RPMI7951 (cell line): ENCODE data around the gene LENEP. TPM values are rescaled to one million over a fixed set of nuclear protein-coding genes. Genes with fewer than 3 reads are reported as not detected.

Source experiments
- DNase-seq: peaks from one replicate; pipeline ENCODE4 v3.0.0-alpha.2; 2012; ENCODE audit warnings: low read depth
- total RNA-seq: library from RNA; depleted of rRNA; stranded (reverse); fragments of >200 nt; shearing (Covaris generic); gene quantifications from 2 replicates; pipeline ENCODE4 v1.2.3, GENCODE V29; 2014

Gene LENEP
- total RNA-seq, 1 experiment from 2014 or later = not detected

DNA sequence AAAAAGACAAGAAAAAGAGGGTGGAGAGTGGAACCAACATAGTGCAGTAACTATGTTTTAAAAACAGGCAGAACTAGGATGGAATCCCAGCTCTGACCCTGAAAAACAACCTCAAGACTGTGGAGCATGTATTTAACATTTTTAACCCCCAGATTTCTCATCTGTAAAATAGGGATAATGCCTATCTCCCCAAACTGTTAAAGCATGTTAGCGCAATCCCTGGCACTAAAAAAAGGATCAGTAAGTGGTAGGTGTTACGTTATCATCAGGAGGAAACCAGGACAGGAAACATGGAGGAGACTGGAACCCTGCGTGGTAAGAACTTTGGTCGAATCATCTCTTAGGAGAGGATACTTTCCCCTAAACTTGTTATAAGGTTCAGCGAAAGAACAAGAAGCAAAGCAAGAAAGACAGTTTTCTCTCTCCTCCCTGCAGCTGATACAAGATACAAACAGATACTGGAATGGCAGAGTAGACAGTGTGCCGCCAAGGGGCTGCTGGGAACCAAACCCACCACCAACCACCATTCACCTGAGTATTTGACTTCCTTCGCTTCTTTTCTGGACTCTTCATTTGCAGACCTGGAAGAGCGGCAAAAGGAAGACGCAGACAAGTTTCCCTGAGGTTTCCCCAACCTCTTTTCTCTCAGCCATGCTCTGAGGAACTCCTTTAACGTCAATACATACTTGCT, 32.8 kb upstream of the LENEP start:
- DNase-seq = no peak

DNA sequence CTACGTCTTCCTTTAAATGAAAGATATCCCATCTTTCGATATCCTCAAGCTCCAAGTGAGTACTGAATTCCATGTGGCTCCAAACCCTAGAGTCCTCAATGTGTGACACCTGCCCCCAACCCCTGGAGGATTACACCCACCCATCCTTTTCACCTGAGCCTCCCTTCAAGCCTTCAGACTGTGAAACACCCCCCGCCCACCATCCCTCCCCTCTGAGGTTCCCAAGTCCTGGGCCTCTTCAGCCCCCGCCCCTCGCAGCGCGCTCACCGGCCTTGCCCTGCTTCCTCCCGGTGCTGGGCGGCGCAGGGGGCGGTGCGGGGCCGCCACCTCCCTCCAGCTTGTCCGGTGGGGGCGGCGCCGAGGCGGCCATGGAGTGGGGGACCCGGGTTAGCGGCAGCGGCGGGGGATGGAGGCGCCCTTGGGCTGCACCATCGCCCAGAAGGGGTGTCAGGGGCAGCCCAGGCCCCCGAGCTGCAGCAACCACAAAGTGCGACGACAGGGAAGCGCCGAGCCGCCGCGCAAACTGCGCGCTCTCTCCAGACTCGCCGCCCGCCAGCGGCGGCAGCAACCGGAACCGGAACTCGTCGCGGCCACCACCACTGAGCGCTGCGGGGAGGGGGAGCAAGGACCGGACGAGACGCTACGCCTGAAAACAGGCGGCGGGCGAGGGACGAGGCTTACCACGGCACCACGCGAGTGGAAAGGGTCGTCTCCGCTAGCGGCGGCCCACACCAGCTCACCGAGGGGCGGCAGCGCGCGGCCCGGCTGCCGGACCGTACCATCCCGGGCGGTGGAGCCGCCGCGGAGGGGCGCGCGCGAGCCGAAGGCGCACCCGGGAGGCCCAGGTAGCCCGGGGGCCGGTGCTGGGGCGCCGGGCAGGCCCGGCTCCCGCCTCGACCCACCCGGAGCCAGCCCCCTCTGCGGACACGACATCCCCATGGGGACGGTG, 31.9 kb upstream of the LENEP start, which contains the start of gene PYGO2:
Gene PYGO2, minus strand, starts transcription at position 576 of the 949 bp plus-strand sequence. Its CDS starts 206 bp downstream, at position 370.
- DNase-seq = peak; percentile 73

DNA sequence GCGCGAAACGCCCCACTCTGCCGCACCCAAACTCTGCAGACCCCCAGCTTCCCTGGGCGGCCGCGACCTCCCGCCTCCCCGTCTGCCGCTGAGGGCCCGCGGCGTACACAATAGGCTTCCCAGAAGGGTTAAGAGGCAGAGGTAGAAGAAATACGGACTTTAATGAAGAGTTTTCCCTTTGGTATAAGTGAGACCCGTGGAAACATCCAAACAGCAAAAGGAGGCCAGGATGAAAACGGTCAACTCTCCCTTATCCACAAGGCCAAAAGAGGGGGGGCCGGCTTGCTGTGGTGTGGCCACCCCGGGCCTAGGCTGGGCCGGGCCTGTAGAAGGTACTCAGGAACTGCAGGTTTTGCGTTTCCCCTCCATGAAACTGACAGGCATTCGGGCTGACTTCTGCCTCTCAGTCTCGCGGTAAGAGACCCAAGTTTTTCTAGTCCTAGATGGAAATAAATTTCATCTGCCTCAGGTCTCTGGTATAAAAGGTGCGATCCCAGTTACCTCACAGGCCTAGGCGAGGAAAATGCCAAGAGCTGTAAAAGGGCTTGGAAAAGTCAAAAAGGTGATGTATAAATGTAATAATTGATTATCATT, 31.1 kb upstream of the LENEP start:
- DNase-seq = no peak

DNA sequence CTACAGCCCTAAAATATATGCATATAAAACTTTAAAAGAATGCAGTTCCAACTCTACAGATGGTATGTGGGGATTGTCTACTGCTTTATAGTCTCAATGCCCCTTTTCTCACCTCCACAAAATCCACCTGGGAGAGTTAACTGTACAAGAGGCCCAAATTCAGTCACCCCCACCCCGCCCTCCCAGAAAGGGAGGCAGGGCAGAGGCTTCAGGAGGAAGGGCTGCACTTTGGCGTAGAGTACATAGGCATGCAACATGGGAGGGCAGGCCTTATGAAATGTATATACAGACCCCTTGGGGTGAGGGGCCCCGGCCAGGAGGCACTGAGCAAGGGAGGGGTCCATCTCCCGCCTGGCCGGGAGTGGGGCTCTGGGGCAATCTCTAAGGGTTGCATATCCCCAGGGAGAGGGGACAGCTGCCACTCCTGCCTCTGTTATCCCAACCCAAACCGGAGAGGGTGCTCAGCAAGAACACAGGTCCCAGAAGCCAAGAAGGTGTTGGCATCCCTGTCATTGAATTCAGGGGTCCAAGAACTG, 30.5 kb upstream of the LENEP start:
- DNase-seq = no peak

DNA sequence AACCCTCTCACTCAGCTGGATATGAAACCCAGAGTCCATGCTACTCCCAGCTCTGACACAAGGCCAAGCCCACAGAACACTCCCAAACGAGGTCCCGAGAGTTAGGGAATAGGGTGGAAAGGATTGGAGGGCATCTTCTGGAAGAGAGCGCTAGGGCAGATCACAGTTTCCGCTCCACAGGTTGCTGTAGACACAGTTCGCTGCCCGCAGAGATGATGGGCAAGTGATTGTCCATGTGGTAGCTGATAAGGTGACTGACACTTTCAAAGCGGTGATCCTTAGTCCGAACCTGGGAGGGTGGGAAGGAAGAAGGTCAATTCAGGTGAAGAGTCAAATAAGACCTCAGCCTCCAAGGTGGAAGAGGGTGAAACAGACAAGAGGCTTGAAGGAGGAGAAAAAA, 29.7 kb upstream of the LENEP start:
- no peak for DNase-seq

DNA sequence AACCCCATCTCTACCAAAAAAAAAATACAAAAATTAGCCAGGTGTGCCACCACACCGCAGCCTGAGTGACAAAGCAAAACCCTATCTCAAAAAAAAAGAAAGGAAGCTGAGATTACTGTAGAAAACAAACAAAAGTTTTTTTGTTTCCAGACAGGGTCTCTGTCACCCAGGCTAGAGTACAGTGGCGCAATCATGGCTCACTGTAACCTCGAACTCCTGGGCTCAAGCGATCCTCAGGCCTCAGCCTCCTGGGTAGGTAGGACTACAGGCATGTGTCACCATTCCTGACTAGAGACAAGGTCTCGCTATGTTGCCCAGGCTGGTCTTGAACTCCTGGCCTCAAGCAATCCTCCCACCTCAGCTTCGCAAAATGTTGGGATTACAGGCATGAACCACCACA, 29.0 kb upstream of the LENEP start:
- no peak for DNase-seq

DNA sequence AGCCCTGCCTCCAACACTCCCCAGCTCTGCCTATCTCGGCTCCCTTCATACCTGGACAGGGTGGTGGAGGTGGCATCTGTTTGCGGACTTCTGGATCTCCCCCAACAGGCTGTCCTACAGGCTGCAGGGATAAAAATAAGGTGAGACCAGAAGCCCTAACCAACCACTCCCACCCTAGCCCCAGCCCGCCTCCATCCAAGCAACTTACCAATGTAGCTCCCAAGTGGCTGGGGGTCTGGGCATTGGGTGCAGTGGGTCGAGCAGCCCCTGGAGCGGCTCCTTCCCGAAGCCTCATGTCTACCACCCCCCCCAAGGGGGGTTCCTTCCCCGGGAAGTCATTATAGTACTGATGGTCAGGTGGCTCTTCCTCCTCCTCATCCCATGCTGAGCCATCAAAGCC, 27.3 kb upstream of the LENEP start:
- DNase-seq = no peak

DNA sequence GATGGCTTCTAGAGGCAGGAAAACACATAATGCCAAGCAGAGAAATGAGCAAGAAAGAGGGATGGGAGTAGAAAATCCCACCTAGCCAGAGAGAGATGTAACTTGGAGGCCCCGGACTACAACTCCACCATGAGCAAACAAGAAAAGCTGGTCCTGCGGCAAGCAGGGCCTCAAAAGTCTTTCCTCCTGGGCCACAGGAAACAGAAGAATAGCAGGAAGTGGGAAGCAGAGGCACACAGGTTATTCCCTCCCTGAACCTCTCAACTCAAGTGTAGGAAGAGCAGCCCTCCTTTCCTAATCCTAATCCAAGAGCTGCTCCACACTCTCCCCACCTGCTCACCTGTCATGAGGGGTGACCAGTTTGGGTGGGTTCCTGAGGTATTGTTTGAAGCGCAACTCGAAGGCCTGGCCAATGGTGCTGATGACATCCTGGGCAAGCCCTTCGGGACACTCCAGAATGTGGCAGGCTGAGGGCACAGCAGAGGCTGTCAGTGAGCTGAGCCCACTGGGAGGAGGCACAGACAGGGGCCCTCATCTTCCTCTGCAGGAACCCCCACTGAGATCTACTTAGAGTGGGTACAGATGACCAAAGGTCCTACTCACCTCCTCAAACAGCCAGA, 25.9 kb upstream of the LENEP start:
- DNase-seq = no peak

DNA sequence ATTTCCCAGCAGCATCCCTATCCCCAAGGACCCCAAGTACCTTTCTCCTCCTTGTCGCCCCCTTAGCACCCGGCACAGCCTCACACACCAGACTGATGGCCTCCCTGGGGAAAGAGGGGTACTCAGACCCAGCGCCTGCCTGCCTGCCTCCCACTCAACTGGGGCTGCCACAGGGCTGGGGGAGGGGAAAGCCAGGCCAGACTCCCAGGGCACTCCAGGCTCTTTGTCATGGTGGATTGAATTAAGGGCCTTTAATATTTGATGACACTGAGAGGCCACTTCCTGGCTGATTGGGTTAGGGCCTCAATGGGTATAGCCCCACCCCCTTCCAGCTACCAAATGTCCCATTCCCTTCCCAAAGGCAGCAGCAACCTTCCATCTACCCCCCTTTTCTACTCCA, 24.7 kb upstream of the LENEP start:
- no peak for DNase-seq

DNA sequence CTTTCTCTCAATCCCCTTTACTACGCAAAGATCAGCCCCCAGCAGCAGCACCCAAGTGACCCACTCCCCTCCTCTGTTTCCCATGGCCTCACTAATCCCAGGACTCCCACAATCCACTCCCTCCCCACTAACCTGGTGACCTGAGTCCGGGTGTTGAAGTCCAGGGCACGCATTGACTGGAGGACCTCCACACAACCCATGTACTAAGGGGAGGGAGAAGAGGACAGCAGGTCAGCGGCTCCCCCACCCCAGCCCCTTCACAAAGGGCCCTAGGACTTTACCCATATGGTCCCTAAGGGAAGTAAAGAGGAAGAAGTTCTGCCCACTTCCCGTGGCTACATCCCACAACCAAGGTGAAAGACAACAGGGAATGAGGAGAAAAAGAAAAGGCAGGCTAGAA, 24.1 kb upstream of the LENEP start:
- no peak for DNase-seq

DNA sequence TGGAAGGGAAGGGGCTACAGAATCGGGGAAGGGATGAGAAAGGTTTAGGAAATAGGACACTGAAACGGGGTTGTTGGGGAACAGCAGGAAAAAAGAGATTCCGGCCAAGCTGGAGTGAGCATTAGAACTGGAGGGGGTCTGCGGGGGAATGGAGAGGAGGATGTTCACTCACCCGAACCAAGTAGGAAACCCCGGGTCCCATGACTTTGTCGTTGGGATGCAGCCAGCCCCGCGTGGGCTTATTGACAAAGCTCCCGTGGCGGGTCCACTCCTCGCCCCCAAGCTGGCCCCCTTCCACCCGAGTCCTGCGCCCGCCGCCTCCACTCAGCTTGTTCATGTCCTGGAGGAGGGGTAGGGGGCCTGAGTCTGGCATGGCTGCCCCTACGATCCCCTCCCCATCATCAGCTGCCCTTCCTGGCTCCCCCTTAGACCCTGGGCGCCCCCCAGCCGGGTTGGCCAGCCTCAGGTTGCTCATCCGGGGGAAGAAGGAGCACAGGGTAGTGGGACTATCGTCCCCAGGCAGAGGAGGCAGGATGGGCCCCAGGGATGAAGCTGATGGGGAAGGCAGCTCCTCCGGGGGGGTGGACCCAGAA, 23.4 kb upstream of the LENEP start:
- DNase-seq = no peak

DNA sequence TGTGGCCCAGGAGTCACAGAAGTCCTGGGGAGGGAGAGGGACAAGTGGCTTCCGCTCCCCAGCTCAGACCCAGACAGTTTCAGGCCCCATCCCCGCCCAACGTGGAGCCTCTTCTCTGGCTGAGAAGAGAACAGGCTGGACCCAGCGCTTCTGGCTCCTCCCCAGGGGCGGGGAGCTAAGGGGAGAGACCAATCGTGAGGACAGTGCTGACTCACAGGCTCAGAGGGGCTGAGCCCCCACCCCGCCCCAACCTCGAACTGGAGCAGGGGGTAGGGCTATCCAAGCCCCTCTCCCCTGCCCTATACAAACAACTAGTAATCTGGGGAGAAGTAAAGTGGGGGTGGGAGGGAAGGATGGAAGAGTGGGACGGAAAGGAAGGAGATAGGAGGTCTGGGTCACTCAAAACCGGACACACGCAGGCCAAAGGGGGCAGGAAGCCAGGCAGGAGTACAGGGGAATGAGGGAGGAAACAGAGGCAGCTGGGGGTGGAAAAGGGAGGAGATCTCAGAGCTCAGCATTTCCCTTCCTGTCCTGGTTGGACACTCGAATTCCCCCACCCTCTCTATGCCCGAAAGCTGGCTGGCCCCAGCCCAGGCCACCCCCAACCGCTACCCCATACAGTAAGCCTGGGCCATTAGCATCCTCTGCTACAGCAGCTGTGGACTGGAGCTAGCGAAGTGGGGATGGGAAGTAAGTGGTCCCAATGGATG, 22.6 kb upstream of the LENEP start, which contains the start of gene SHC1:
Gene SHC1, minus strand, starts transcription at position 117 of the 710 bp plus-strand sequence. CDS start 221 bp downstream, outside the sequence.
- DNase-seq = peak; percentile 93

DNA sequence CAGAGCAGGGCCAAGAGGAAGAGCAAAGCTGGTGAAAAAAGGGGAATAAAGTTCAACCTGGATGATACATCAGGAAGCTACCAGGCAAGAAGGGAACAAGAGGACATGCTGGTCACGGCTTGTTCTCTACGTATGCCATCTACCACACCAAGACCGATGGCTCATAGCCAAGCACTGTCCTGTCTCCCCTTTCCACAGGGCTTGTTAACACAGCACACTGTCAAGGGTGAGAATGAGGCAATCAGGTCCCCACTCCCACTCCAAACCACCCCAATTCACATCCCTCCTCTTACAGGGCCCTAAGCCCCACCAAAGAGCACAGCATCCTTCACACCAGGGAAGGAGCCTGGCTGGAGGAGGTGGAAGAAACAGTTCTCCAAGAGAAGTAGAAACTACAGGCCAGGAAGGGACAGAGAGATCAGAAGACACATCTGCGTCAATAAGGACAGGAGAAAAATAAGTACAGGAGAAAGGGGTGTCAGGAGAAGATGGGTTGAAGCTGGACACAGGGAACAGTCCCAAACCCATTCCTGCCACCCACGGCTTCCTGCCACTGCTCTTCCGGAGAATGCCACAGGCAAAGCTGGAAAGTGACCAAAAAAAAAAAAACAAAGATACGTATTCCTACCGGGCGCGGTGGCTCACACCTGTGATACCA, 21.9 kb upstream of the LENEP start:
- DNase-seq = peak; percentile 38

DNA sequence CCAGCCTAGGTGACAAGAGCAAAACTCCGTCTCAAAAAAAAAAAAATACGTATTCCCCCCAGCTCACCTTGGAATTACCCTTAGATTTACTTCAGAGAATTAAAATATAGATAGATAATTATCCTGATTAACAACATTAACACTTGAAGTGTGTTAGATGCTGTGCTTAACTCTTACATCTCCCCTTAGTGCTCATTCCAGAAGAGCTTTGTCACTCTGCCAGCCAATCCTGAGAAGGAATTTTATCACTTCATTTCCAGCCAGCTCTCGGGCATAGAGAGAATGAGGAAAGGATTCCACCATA, 21.2 kb upstream of the LENEP start:
- no peak for DNase-seq

DNA sequence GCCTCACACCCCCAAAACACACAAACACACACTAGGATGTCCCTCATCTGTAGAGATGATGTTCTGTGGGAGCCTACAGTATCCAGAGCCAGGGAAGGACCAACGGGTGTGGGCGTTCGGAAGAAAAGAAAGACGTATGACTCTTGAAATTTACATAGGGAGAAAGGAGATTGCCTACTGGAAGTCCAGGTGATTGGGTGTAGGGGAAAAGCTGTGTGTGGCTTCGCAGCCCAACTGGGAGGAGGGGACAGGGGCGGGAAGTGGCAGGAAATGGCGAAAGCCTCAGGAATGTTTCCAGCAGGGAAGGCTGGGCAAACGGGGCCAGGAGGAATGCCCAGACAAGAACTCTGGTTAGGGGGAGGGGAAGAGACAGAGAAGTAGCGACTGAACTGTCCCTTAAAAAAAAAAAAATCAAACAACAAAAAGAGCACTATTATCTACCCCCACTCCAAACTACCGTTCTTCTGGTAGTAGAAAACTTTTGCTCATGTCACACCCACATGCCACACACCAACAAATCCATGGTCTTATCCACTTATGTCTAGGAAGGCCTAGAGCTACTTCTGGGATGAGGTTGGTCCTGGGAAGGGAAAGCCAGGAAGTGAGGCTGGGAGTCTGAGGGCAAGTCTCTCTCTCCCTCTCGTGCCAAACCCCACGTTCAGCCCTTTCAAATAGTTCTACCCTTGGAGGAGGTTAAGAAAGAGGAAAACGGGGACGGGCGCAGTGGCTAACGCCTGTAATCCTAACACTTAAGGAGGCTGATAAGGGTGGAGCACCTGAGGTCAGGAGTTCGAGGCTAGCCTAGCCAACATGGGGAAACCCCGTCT, 20.7 kb upstream of the LENEP start:
- DNase-seq = peak; percentile 95

DNA sequence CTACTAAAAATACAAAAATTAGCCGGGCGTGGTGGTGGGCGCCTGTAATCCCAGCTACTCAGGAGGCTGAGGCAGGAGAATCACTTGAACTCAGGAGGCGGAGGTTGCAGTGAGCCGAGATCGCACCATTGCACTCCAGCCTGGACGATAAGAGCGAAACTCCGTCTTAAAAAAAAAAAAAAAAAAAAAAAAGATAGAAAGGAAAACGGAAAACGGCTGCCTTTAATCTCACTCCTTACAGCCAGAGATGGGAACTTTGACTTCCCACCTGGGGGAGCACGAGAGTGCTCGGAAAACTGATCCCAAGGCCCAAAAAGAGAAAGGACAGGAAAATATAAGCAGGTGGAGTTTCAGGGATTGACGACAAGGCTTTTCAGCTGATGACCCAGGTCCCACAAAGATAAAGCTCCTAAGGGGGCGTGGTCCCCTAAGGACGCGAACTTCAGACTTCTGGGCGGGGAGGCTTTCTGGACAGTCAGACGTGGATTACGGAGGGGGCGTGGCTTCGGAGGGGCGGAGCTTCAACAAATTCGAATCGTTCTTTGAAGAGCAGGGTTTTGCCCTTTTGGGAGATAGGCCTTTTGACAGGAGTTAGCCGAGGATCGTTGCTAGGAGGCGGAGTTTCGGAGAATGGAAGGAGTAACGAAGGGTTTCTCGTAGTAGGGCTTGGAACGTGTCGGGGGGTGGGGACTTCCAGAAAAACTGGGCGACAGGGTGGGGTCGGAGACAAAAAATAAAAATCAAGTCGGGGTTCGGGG, 19.9 kb upstream of the LENEP start:
- peak; percentile 98 for DNase-seq

DNA sequence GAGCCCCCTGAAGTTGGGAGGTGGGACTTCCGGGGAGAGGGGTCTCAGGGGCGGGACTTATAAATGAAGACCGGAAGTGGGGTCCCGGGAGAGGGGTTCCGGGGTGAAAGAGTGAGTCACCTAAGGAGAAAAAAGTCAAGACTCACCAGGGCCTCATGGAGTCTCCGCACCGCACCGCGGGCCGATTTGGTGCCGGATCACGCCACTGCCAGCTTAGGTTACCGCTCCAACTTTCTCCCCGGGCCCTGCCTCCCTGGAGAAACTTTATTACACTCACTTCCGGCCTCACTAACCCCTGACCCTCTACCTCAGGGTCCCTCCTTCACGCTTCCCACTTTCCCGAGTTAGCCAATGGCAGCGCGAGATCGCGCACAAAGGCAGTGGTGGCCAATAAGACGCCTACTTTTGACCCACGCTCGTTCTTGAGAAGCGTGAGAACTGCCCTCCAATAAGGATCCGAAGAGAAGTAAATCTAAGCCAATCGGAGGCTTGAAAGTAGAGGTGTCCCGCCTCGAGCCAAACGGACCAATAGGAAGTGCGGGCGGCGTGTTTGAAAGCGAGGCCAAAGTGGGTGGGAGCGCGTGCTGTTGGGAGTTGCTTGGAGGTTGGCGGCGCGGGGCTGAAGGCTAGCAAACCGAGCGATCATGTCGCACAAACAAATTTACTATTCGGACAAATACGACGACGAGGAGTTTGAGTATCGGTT, 19.1 kb upstream of the LENEP start, which contains the start of gene CKS1B:
Gene CKS1B, plus strand, starts transcription at position 580 of the 706 bp plus-strand sequence. Its CDS starts 65 bp downstream, at position 645.
- DNase-seq = peak; percentile 100
